ENCODE measurements around the gene VMP1.

GRCh38 chr17:59853168-59853918, 145.9 kb downstream of the VMP1 start:
- TF ChIP-seq MAFK (IDR thresholded peaks at IDR 0.05; ENCODE audit: low read depth, low read length): no peak
- TF ChIP-seq CTCF (conservative IDR thresholded peaks at IDR 0.05; ENCODE audit: low read depth, low read length): peak; percentile 73
- TF ChIP-seq ELK1 (IDR thresholded peaks at IDR 0.05; ENCODE audit: borderline replicate concordance, low read depth, low read length): no peak
- no peak for TF ChIP-seq POLR2A (IDR thresholded peaks at IDR 0.05; ENCODE audit: low read depth, low read length)
- TF ChIP-seq FOS (IDR thresholded peaks at IDR 0.05; ENCODE audit: low read depth, low read length): peak; percentile 61; the same call in 1 of the 2 replicates
- TF ChIP-seq MXI1 (IDR thresholded peaks at IDR 0.05; ENCODE audit: borderline replicate concordance, low read depth, low read length): no peak
- TF ChIP-seq MAZ (IDR thresholded peaks at IDR 0.05; ENCODE audit: borderline replicate concordance, low read depth, low read length): no peak
- 0 out of 2 replicates have a peak, but pooled peaks have one; percentile 33 for TF ChIP-seq CEBPB (IDR thresholded peaks at IDR 0.05; ENCODE audit: low read depth, low read length)
- no peak for TF ChIP-seq SMC3 (IDR thresholded peaks at IDR 0.05; ENCODE audit: low read depth, low read length)
- peak; percentile 56 for TF ChIP-seq RAD21 (IDR thresholded peaks at IDR 0.05; ENCODE audit: low read length)
- no peak for TF ChIP-seq RFX5 (IDR thresholded peaks at IDR 0.05; ENCODE audit: low read depth, low read length)
- TF ChIP-seq USF2 (IDR thresholded peaks at IDR 0.05; ENCODE audit: low read depth, low read length): no peak
- no peak for TF ChIP-seq CHD1 (IDR thresholded peaks at IDR 0.05; ENCODE audit: low read depth, low read length)
- peak; percentile 44; the same call in 1 of the 2 replicates for TF ChIP-seq NFE2L2 (IDR thresholded peaks at IDR 0.05; ENCODE audit: low read depth, low read length)

All from IMR-90 (cell line).